Mononuclear cell (primary cell): Measurements from ENCODE around the gene MOCS2. TPM values are rescaled to one million over a fixed set of nuclear protein-coding genes. Genes with fewer than 3 reads are reported as not detected.
"Not testable (repeated sequence)": the region's sequence is repeated elsewhere in the genome, so short reads cannot be mapped to it uniquely, and the experiment has no call there.

Source experiments
- H3K27me3 ChIP-seq: 2 replicates; pipeline ENCODE4 v1.6.0; 2011; ENCODE audit warnings: low read length, control low read depth; ENCODE audit not compliant: insufficient read depth
- H3K4me1 ChIP-seq: 2 replicates; pipeline ENCODE4 v1.5.1; 2011; ENCODE audit warnings: mild to moderate bottlenecking, low read length, control low read depth; ENCODE audit not compliant: insufficient read depth
- H3K4me3 ChIP-seq: 2 replicates; pipeline ENCODE4 v1.5.1; 2011; ENCODE audit warnings: mild to moderate bottlenecking, low read length, moderate library complexity
- H3K9me3 ChIP-seq: 2 replicates; pipeline ENCODE4 v1.5.1; 2011; ENCODE audit warnings: low read depth, mild to moderate bottlenecking, control low read depth, low read length
- total RNA-seq: library from RNA; depleted of rRNA; stranded (reverse); fragments of >200 nt; gene quantifications from one replicate; pipeline ENCODE4 v1.2.3, GENCODE V29; 2012

The MOCS2 gene
- total RNA-seq: 20.6 TPM

GRCh38 chr5:53109443-53110127 is at the start of gene MOCS2:
TSS of gene MOCS2 (minus strand) at chr5:53109757. CDS start at chr5:53107174, 2,583 bp downstream.
- H3K4me1 ChIP-seq: peaks cover 13% of the 10 kb centered on the region

GRCh38 chr5:53151713-53152458 is 42.3 kb upstream of the MOCS2 start:
- Histone ChIP-seq H3K4me1 (no peaks in the 10 kb centered on the region), H3K9me3 (no peaks in the 10 kb centered on the region), H3K27me3 (no peaks in the 10 kb centered on the region), H3K4me3 (no peak overlapping the region)

More at GRCh38 chr5:53109443-53110127, at the start of gene MOCS2:
- no peaks in the 10 kb centered on the region for H3K9me3 ChIP-seq
- H3K4me3 ChIP-seq: peak within 1 kb of the TSS; percentile 86
- H3K27me3 ChIP-seq: no peaks in the 10 kb centered on the region

- Histone ChIP-seq H3K27me3 (no peaks in the 10 kb centered on the region), H3K4me1 (no peaks in the 10 kb centered on the region), H3K4me3 (no peak overlapping the region), H3K9me3 (no peaks in the 10 kb centered on the region)
Observed at GRCh38 chr5:53133020-53133419, 23.5 kb upstream of the MOCS2 start.

GRCh38 chr5:53130266-53130665 is 20.7 kb upstream of the MOCS2 start:
- Histone ChIP-seq H3K4me3 (no peak overlapping the region), H3K27me3 (no peaks in the 10 kb centered on the region), H3K9me3 (no peaks in the 10 kb centered on the region), H3K4me1 (no peaks in the 10 kb centered on the region)

GRCh38 chr5:53128481-53128880 is 18.9 kb upstream of the MOCS2 start:
- H3K4me1 ChIP-seq: no peaks in the 10 kb centered on the region
- no peaks in the 10 kb centered on the region for H3K9me3 ChIP-seq
- no peak overlapping the region for H3K4me3 ChIP-seq
- H3K27me3 ChIP-seq: no peaks in the 10 kb centered on the region

GRCh38 chr5:53127107-53127506 is 17.6 kb upstream of the MOCS2 start:
- H3K9me3 ChIP-seq: no peaks in the 10 kb centered on the region
- H3K4me1 ChIP-seq: no peaks in the 10 kb centered on the region
- H3K4me3 ChIP-seq: no peak overlapping the region
- H3K27me3 ChIP-seq: no peaks in the 10 kb centered on the region

- no peaks in the 10 kb centered on the region for H3K9me3 ChIP-seq
- no peaks in the 10 kb centered on the region for H3K4me1 ChIP-seq
- no peaks in the 10 kb centered on the region for H3K27me3 ChIP-seq
- no peak overlapping the region for H3K4me3 ChIP-seq
Observed at GRCh38 chr5:53126521-53126920, 17.0 kb upstream of the MOCS2 start.

GRCh38 chr5:53123702-53124101 is 14.1 kb upstream of the MOCS2 start:
- Histone ChIP-seq H3K4me1 (no peaks in the 10 kb centered on the region), H3K9me3 (no peaks in the 10 kb centered on the region), H3K4me3 (no peak overlapping the region), H3K27me3 (no peaks in the 10 kb centered on the region)

GRCh38 chr5:53120165-53120564 is 10.6 kb upstream of the MOCS2 start:
- Histone ChIP-seq H3K27me3 (no peaks in the 10 kb centered on the region), H3K4me1 (no peaks in the 10 kb centered on the region), H3K9me3 (no peaks in the 10 kb centered on the region), H3K4me3 (no peak overlapping the region)

GRCh38 chr5:53118879-53119278 is 9.3 kb upstream of the MOCS2 start:
- Histone ChIP-seq H3K27me3 (no peaks in the 10 kb centered on the region), H3K4me3 (no peak overlapping the region), H3K4me1 (no peaks in the 10 kb centered on the region), H3K9me3 (no peaks in the 10 kb centered on the region)

GRCh38 chr5:53116597-53116996 is 7.0 kb upstream of the MOCS2 start:
- Histone ChIP-seq H3K4me1 (no peaks in the 10 kb centered on the region), H3K4me3 (no peak overlapping the region), H3K27me3 (no peaks in the 10 kb centered on the region), H3K9me3 (no peaks in the 10 kb centered on the region)

GRCh38 chr5:53114988-53115387 is 5.4 kb upstream of the MOCS2 start:
- no peaks in the 10 kb centered on the region for H3K9me3 ChIP-seq
- no peaks in the 10 kb centered on the region for H3K27me3 ChIP-seq
- H3K4me3 ChIP-seq: no peak overlapping the region
- H3K4me1 ChIP-seq: peaks cover 6% of the 10 kb centered on the region

GRCh38 chr5:53113947-53114346 is 4.4 kb upstream of the MOCS2 start:
- H3K4me3 ChIP-seq: no peak overlapping the region
- H3K9me3 ChIP-seq: no peaks in the 10 kb centered on the region
- H3K27me3 ChIP-seq: no peaks in the 10 kb centered on the region
- H3K4me1 ChIP-seq: peaks cover 12% of the 10 kb centered on the region

- no peak overlapping the region for H3K4me3 ChIP-seq
- no peaks in the 10 kb centered on the region for H3K9me3 ChIP-seq
- no peaks in the 10 kb centered on the region for H3K27me3 ChIP-seq
Observed at GRCh38 chr5:53112909-53113308, 3.4 kb upstream of the MOCS2 start.

GRCh38 chr5:53112307-53112706 is 2.8 kb upstream of the MOCS2 start:
- peaks cover 13% of the 10 kb centered on the region for H3K4me1 ChIP-seq
- H3K9me3 ChIP-seq, H3K4me3 ChIP-seq, H3K27me3 ChIP-seq: not testable (repeated sequence)

More at GRCh38 chr5:53112909-53113308, 3.4 kb upstream of the MOCS2 start:
- H3K4me1 ChIP-seq: peaks cover 13% of the 10 kb centered on the region

GRCh38 chr5:53111139-53111538 is 1.6 kb upstream of the MOCS2 start:
- no peaks in the 10 kb centered on the region for H3K9me3 ChIP-seq
- peaks cover 13% of the 10 kb centered on the region for H3K4me1 ChIP-seq
- H3K27me3 ChIP-seq: no peaks in the 10 kb centered on the region
- no peak overlapping the region for H3K4me3 ChIP-seq
